ENCODE results near the gene MAP6.
"Not testable (repeated sequence)": the region's sequence is repeated elsewhere in the genome, so short reads cannot be mapped to it uniquely, and the experiment has no call there.

The MAP6 gene

DNA sequence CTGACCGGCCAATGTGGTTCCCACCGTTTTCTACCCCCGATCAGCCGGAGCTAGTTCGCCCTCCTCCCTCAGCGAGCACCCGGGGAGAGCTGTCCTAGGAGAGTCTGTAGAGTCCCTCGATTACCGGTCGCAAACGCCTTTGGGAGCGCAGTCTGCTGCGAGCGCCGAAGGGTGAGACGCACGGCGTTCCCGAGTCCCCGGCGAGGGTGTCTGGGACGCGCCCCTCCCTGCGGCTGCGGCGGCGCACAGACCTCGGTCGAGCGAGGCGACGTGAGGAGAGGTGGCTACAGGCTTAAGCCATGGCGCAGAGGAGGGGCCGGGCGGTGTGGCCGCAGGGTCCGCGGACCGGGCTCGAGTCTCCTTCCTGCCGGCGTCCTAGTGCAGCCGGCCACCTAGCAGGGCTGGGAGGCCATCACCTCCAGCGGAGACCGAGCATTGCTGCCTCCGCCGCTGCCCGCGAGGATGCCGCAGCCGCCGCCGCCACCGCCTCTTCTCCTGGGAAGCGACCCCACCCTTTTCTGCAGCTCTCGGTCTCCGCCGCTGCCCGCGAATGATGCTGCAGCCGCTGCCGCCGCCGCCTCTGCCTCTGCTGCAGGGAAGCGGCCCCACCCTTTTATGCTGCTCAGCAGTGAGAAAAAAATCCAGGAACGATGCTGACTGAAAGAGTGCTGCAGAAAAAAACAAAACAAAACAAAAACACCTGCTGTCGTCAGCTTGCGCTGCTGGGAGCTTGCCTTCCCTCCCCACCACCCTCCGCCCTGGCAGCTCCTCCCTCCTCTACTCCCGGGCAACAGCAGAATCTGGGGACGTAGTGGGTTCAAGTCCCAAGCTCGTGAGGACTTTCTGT, at the start of gene MAP6:
MAP6 (minus strand) TSS at position 588 of the 847 bp plus-strand sequence. CDS start 669 bp downstream, outside the sequence.
- no peak for DNase-seq

- DNase-seq = no peak
Measured at GRCh38 chr11:75717608-75718418, 49.0 kb upstream of the MAP6 start, which contains the start of gene MOGAT2. Gene MOGAT2, plus strand, starts transcription at chr11:75717838. Its CDS starts 51 bp downstream, at chr11:75717889.

DNA sequence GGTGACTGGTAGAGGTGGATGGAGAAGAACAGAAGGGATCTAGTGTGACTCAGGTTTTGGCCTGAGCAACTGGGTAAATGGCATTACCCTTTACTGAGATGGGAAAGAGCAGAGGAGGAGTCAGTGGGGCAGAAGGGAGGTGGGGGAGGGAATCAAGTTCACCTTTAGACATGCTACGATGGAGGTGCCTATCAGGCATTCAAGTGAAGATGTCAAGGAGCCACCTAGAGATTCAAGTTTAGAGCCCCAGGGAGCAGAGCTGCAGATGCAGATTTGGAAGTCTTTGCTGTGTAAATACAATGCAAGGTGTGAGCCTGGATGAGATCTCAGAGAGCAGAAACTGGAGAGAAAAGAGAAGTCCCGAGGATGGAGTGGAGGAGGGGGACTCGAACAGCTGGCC, 47.8 kb upstream of the MAP6 start:
- no peak for DNase-seq

- no peak for DNase-seq
Measured at GRCh38 chr11:75715688-75716087, 46.9 kb upstream of the MAP6 start.

DNA sequence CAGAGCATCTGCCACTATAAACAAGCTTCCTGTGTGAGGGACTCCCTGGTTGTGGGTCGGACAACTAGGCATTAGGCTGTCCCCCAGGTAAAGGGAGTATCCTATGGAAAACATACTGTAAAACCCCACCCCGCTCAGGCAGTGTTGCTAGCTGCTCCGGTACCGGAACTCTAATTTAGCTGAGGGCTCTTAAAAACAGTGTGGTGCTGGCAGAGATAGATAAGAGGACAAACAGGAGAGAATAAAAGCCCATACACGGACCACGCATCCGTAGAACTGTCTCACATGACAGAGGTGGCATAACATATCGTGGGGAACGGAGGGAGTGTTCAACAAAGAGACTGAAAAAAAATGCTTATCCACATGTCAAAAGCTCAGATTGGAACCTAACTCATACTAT, 45.4 kb upstream of the MAP6 start:
- no peak for DNase-seq

DNA sequence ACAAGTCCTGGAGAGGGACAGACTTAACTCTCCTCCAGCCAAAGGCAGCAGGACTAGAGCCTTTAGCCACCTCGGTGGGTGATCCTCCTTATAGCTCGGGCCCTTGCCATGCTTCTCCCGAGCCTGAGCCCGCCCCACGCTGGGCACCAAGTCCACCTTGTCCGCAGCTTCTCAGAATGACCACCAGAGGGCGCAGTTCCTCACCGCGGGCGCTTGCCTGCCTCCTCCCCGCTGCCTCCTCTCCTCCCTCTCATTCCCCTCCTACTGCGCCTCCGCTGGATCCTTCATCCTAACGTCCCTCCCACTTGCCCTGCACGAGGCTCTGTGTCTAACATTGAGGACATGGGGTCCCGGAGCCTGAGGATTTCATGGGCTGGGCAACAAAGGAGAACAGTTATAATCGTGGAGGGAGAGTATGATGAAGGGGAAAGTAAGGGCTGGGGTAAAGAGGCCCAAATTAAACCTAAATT, 37.5 kb upstream of the MAP6 start:
- peak; percentile 47 for DNase-seq

DNA sequence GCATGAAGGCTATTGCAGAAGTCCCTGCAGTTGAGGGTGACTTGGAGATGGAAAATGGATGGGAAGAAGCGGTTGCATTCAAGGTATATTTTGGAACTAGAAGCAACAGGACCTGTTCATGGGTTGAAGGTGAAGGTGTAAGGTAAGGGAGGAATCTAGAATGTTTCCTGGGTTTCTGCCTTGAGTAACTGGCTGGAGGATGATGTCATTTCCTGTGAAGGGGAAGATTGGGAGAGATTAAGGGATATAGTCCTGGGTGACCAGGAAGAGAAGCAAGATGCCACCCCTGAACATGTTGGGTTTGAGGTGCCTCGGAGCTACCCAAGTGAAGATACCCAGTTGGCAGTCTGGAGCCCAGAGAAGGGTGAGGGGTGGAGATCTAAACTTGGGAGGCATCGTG, 36.7 kb upstream of the MAP6 start:
- DNase-seq = no peak

DNA sequence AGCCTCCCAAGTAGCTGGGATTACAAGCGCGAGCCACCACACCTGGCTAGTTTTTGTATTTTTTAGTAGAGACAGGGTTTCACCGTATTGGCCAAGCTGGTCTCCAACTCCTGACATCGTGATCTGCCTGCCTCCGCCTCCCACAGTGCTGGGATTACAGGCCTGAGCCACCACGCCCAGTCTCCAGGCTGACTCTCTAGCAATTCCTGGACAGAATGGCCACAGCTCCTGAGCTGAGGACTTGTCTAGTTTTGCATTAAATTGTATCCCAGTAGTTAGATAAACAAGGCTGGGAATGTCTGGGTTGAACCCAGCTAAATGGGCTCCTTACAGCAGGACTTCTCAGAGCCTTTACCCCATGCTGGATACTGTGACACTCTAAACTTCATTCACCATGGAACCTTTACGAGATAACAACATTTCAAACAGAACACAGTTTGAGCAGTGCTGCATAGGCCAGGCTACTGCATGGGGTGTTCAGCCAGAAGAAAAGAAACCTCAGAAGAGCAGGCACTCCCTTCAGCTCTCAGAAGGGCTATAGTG, 34.9 kb upstream of the MAP6 start:
- DNase-seq = no peak

DNA sequence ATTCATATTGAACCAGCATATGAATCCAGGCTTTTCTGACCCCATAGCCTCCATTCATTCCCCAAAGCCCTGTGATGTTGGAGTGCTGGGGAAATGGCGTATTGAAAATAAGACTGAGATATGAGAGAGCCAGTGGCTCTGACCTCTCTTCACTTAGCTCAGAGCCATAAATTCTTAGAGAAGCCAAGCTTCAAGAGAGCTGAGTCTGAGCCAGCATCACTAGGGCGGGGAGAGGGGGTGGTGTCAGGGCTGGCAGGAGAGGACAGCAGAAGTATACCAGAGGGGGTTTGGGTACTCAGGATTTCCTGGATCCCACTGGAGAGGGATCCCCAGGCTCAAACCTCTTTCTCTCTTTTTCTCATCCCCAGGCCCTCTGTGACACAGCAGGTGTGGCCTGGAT, 32.1 kb upstream of the MAP6 start:
- DNase-seq = no peak

- DNase-seq = no peak
Measured at GRCh38 chr11:75697906-75698581, 29.2 kb upstream of the MAP6 start.

- DNase-seq = no peak
Measured at GRCh38 chr11:75691804-75692203, 23.0 kb upstream of the MAP6 start.

DNA sequence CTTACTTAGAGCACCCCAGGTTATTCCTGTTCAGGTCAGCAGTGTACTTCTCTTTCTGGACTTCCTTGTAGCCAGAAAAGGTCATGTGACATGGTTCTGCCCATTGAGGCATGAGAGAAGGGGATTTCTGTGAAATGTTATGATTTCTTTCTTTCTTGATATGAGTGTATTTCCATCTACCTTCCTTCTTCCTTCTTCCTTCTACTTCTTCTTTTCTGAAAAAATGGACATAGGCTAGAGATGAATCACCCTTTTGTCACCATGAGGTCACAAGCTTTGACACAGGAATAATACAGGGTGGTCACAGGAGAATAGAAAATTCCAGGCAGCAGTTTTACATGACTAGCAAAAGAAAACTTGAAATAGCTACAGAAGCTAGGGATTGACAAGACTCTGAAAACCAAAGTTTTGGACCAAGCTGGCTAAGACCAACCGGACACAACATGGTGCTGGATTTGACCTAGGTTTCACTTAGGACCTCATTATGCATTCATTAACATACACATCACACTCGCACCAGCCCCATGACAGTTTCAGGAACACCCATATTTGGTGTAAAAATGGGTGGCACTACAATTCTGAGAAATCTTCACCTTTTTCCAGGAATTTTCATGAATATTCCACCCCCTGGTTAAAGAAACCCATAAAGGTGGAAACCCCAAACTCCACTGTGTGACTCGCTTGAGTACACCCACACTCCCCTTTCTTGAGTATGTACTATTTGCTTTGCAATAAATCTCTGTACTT, 21.2 kb upstream of the MAP6 start:
- no peak for DNase-seq

DNA sequence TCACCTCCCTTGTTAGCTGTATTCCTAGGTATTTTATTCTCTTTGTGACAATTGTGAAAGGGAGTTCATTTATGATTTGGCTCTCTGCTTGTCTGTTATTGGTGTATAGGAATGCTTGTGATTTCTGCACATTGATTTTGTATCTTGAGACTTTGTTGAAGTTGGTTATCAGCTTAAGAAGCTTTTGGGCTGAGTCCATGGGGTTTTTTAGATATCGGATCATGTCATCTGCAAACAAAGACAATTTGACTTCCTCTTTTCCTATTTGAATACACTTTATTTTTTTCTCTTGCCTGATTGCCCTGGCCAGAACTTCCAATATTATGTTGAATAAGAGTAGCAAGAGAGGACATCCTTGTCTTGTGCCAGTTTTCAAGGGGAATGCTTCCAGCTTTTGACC, 15.0 kb upstream of the MAP6 start:
- DNase-seq = not testable (repeated sequence)

DNA sequence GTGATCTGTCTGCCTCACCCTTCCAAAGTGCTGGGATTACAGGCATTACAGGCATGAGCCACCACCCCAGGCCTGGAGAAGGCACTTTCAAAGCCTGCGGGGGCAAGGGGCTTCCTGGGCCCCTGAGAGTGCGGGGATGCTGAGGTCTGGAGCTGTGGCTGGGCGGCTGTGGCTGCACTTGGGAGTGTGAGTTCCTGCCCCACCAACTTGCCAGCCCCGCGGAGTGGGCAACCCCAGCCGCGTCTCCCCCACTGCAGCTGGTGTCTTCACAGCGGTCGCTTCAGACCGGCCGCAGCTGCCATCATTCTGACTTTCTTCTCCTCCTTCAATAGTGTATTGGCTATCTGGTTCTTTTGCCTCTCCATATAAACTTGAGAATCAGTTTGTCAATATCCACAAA, 10.7 kb upstream of the MAP6 start:
- DNase-seq = no peak

- DNase-seq = no peak
Measured at GRCh38 chr11:75678620-75679259, 9.9 kb upstream of the MAP6 start.

GRCh38 chr11:75677909-75678308, 9.1 kb upstream of the MAP6 start:
- no peak for DNase-seq

DNA sequence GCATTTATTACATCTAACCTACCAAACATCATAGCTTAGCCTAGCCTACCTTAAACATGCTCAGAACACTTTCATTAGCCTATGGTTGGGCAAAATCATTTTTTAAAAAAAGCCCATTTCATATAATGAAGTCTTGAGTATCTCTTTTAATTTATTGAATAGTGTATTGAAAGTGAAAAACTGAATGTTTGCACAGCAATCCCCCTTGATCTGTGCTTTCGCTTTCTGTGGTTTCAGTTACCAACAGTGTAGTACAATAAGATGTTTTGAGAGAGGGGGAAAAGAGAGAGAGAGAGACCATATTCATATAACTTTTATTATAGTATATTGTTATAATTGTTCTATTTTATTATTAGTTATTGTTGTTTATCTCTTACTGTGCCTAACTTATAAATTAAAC, 8.4 kb upstream of the MAP6 start:
- no peak for DNase-seq

DNA sequence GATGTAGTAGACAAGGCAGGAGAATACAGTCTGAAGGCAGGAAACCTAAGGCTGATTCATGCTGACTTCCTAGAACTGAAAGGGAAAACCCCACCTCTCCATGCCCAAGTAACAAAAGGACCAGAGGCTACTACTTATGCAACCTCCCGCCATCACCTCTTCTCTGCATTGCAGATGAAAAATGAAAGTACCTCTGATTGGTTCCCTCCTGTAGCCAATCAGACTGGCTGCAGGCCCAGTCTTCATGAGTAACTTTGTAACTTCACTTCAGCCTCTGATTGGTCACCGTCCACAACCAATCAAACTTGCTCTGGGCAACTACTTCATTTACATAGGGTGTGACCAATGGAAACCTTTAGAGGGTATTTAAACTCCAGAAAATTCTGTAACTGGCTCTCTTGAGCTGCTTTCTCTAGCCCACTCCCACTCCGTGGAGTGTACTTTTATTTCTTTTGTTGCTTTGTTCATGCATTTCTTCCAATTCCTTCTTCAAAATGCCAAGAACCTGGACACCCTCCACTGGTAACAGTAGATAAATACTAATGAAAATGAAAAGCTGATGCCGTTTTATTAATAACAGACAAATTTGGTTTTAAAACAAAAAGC, 5.2 kb upstream of the MAP6 start:
- DNase-seq = no peak

DNA sequence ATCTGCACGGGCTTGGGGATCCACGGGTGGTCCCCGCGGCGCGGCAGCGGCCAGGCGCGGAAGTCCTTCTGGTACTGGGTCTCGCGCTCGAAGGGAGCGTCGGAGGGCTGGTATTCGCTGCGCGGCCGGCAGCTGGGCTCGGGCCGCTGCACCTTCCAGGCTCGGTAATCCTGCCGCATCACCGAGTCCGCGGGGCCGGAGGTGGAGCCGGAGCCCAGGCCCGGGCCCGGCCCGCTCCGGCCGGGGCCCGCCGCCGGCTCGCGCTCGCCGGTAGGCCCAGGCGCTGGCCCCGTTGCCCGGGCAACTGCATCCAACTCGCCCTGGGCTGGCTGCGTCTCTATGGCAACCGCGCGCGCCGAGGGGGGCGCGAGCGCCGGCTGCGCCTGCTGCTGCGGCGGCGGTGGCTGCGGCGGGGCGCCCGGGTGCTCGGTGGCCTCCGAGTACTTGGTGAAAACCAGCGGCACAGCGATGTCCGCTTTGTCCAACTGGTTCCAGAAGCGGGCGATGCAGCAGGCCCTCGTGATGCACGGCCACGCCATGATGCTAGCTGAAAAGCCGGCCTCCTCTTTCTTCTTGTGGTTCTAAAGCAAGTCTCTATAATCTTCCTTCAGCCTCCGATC, 897 bp downstream of the MAP6 start:
- DNase-seq = no peak

- no peak for DNase-seq
Measured at GRCh38 chr11:75667255-75667830, 1.5 kb downstream of the MAP6 start.

All from kidney glomerular epithelial cell (primary cell).